K562 (cell line): Measurements from ENCODE around the gene MED16.

Source experiments
- GTF2A2 ChIP-seq: IDR thresholded peaks from 2 replicates; pipeline ENCODE4 v1.6.1; 2016; ENCODE audit warnings: mild to moderate bottlenecking, missing genetic modification characterization, missing compliant biosample characterization
- PTBP1 ChIP-seq: fragments of 200-400 bp; formaldehyde crosslinking; IDR thresholded peaks from 2 replicates; pipeline ENCODE4 v1.6.1; 2017; ENCODE audit warnings: low read depth, low read length

DNA sequence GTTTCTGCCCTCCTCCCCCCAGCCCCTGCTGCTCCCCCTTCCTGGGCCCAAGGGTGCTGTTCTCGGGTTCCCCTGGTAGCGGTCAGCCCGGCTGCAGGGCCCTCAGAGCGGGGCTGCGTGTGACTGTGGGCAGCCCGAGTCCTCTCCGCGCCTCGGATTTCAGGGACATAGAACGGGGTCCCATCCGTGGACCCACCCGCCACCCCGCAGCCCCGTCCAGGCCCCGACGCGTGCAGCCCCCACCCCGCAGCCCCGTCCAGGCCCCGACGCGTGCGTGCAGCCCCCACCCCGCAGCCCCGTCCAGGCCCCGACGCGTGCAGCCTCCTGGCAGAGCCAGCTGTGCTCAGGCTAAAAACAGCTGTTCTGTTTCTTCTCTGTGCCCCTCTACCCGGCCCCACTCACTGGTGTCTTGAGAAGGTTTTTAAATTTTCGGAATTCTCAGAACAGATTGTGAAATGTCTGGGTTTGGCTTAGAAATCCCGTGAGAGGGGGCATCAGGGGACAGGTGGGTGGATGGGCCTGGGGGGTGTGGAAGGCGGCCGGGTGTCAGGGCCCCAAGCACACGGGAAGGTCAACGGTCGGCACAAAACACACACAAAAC, 57.7 kb downstream of the MED16 start:
- TF ChIP-seq PTBP1 (no peak), GTF2A2 (tag) (no peak)
